Spleen (tissue), 7 donors: ENCODE measurements around the gene MMP25.

Source experiments
- POLR2A ChIP-seq, 3 donors: fragments of 450-650 bp; IDR thresholded peaks; one replicate each; pipeline ENCODE4 v1.5.1; 2017; ENCODE audit warnings: antibody characterized with exemption in 3 of 3, mild to moderate bottlenecking in 1 of 3
- TF ChIP-seq, protein P1 (sequence below), 11 experiments: fragments of 200-600 bp in 7 of 11; fragments of 450-650 bp in 4 of 11; sonication (generic) in 4 of 11; IDR thresholded peaks in 8 of 11; conservative IDR thresholded peaks in 3 of 11; 1 replicate in 7 of 11; 2 replicates in 4 of 11; pipeline versions ENCODE4 v1.4.0 to v1.8.0; 2016 to 2021; ENCODE audit warnings: antibody characterized with exemption in 11 of 11, inconsistent platforms in 4 of 11, mild to moderate bottlenecking in 1 of 11
- donor health status: DM: no; HTN: no; CAD: no; lungs with moderate emphysema.
- donor health status: DM: no; HTN: no; CAD: no.
- donor health status: DM: no; HTN: no; CAD: no.

DNA sequence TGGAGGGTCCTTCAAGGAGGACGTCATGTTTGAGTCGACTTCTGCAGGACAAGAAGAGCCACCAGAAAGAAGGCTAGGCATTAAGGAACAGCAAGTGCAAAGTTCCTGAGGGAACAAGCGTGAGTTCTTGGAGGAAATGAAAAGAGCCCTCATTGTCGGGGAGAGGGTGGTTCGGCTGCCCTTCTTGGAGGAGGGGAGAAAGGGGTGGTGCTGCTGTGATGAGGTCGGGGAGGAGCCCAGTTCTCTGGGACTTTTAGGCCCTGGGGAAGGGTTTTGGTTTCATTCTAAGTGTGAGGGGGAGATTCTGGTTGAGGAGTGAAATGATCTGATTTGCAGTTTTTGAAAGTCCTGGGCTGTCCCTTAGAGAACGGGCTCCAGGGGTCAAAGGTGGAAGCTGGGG lies 13.7 kb upstream of the MMP25 start:
- TF ChIP-seq, protein P1, sequence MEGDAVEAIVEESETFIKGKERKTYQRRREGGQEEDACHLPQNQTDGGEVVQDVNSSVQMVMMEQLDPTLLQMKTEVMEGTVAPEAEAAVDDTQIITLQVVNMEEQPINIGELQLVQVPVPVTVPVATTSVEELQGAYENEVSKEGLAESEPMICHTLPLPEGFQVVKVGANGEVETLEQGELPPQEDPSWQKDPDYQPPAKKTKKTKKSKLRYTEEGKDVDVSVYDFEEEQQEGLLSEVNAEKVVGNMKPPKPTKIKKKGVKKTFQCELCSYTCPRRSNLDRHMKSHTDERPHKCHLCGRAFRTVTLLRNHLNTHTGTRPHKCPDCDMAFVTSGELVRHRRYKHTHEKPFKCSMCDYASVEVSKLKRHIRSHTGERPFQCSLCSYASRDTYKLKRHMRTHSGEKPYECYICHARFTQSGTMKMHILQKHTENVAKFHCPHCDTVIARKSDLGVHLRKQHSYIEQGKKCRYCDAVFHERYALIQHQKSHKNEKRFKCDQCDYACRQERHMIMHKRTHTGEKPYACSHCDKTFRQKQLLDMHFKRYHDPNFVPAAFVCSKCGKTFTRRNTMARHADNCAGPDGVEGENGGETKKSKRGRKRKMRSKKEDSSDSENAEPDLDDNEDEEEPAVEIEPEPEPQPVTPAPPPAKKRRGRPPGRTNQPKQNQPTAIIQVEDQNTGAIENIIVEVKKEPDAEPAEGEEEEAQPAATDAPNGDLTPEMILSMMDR (IDR thresholded peaks at IDR 0.05 in 8 of 11, conservative IDR thresholded peaks at IDR 0.05 in 3 of 11): no peak
- no peak for TF ChIP-seq POLR2A (IDR thresholded peaks at IDR 0.05)
